ENCODE data around the gene CREB3L2. TPM values are rescaled to one million over a fixed set of nuclear protein-coding genes. Genes with fewer than 3 reads are reported as not detected.

Gene CREB3L2
- total and polyA plus RNA-seq, 2 of the 13 experiments (the other 11 are each of a cell fraction or from before 2014, with no cell fraction given), result 22.1 to 41.1 TPM

GRCh38 chr7:137948845-137949330 lies 53.0 kb downstream of the CREB3L2 start (continued):
- TF ChIP-seq ARID5B (CRISPR knock-in tag; IDR thresholded peaks at IDR 0.05) (peak; percentile 94), SIX1 (CRISPR knock-in tag; IDR thresholded peaks at IDR 0.05; ENCODE audit: borderline replicate concordance) (peak; percentile 81; the same call in 1 of the 2 replicates), HNF1B (CRISPR knock-in tag; IDR thresholded peaks at IDR 0.05) (0 out of 2 replicates have a peak, but pooled peaks have one; percentile 17), IRF2 (CRISPR knock-in tag; IDR thresholded peaks at IDR 0.05) (peak; percentile 84; the same call in 1 of the 2 replicates), ZBTB33 (CRISPR knock-in tag; IDR thresholded peaks at IDR 0.05) (0 out of 2 replicates have a peak, but pooled peaks have one; percentile 43), HOXA7 (CRISPR knock-in tag; IDR thresholded peaks at IDR 0.05) (no peak), HNF4G (IDR thresholded peaks at IDR 0.05; ENCODE audit: borderline replicate concordance, low read depth, low read length) (peak; percentile 94), HNF4G (CRISPR knock-in tag; IDR thresholded peaks at IDR 0.05; ENCODE audit: borderline replicate concordance, low read depth) (peak; percentile 75; the same call in 1 of the 2 replicates), ZNF407 (CRISPR knock-in tag; IDR thresholded peaks at IDR 0.05; ENCODE audit: not compliant biosample characterization) (no peak)
